Skin epidermis (tissue), 12 donors: ENCODE data around the gene SLC9A7.

Experiments
- H3K27ac ChIP-seq, 21 experiments: fragments of 200-600 bp; sonication (generic) in 11 of 21; one replicate each; pipeline ENCODE4 v1.5.0; 2020; ENCODE audit warnings: mild to moderate bottlenecking in 3 of 21, inconsistent platforms in 2 of 21, moderate library complexity in 2 of 21
- H3K4me3 ChIP-seq, 7 experiments: fragments of 200-600 bp; sonication (generic) in 2 of 7; one replicate each; pipeline ENCODE4 v1.5.0; 2020; ENCODE audit warnings: inconsistent platforms in 2 of 7, mild to moderate bottlenecking in 2 of 7, moderate library complexity in 1 of 7

SLC9A7 gene

DNA sequence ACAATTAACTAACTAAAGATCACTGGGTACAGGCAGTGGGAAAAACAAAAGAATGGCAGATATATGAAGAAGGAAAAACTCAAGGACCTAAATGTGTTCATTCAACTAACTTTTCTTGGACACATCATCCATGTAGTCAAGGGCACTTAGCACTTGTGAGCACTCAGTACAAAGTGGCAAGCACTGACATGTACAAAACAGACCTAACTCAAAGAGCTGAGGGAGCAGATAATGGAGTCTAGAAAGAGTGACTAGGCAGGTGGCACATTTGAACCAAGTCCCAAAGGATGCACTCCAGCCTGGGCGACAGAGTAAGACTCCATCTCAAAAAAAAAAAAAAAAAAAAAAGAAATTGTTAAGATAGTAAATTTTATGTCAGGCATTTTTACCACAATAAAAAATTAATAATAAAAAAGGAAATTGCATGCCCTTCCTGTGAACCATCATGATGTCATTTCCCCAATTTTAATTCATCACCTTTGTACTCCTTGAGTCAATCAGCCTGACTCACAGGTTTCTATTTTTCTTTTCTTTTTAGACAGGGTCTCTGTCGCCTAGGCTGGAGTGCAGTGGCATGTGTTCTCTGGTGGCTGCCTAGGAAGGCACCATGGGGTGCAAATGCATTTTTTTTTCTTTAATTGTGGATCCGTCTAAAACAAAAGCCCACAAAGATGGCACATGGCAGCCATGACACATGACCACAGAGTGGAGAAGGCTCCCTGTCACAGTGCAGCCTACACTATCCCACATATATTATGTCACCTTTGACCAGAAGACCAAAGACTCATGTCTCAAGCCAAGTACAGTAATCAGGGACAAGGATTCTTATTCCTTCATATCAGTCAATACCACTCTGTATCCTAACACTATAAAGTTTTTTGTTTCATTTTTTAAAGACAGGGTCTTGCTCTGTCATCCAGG is 93.4 kb downstream of the SLC9A7 start:
- Histone ChIP-seq H3K27ac (no peak overlapping the region), H3K4me3 (no peak overlapping the region)

DNA sequence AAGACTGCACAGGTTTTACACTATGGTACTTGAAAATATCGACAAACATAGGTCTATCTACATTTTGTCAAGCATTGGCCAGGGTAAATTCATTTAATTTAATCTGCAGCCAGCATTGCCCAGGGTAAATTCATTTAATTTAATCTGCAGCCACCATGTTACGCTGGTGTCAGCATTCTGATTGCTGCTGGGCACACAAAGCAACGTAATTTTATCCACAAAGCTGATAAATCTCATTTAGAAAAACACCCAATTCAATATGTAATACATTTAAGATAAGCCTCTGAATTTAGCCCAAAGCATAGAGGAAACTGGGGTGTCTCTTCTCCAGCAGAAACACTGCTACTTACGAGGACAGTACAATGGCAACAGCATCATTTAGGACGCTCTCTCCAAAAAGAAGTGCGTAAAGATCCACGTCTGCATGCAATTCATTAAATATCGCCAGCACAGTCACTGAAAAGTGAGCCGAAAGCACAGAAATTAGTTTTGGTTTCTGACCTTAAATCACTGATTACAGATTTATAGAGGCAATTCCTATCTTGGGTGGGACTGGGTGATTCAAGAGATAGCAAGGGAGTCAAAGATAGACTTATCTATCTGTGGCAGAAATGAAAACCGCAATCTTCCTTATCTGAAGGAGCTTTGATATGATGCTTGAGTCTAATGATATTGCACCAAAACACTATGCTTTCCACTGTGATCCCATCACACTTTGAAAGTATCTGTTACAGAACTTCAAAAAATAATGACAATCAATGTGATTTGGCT is 96.5 kb downstream of the SLC9A7 start:
- Histone ChIP-seq H3K4me3 (no peak overlapping the region), H3K27ac (no peak overlapping the region)

DNA sequence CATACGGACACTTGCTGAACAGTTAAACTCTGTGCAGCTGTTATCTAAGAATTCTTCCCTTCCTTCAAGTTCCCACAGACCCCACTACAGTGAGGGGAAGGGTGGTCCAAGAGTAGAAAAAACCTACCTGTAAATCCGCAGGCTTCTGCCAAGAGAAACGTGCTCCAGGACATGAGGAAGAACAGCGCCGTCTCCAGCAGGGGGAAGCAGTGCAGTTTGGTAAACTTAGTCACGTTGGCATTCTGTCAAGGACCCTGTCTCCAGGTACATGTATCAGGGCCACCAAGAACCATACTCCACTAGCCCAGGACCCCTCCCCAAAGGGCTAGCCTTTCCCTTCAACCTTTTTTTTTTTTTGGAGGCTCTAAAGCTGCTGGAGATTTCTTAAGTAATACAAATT is 105.4 kb downstream of the SLC9A7 start:
- H3K27ac ChIP-seq, result no peak overlapping the region
- no peak overlapping the region for H3K4me3 ChIP-seq

DNA sequence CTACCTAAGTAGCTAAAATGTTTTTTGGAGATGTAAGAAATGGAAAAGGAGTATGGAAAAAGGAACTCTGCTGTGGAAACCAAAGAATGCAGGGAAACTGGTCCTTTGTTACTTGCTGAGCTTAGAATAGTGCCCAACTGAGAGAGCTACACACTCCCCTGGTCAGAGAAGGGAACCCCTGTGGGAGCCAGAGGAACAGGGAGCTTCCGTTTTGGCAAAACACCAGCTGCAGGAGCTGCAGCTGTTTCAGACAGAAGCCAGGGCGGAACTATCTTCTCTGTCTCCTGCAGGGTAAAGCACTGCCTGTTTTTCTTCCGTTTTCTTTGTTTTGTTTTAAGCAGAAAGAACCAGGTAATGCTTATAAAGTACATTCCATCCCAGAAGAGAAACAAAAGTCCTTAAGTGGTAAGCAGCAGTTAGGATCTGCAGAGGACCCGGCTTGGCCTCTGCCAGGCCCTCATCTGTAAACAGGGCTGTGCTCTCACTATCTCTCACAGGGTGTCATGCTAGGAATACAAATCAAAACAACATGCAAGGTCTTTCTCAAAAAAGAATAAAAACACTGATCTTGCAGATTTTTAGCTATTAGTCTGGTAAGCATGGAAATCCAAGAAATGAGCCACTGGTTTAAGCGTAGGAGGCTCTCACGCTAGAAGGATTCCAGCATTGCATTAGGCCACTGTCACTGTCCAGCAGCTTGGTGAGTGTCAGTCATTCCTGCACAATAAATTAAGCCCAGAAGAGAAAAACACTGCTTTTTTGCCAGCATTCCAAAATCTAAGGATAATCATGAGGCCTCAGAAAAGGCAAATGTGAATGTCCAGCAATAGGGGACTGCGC is 109.3 kb downstream of the SLC9A7 start:
- Histone ChIP-seq H3K4me3 (no peak overlapping the region), H3K27ac (peak overlapping the region in 4 of 21 experiments; percentile 26 to 46 (median 41))

DNA sequence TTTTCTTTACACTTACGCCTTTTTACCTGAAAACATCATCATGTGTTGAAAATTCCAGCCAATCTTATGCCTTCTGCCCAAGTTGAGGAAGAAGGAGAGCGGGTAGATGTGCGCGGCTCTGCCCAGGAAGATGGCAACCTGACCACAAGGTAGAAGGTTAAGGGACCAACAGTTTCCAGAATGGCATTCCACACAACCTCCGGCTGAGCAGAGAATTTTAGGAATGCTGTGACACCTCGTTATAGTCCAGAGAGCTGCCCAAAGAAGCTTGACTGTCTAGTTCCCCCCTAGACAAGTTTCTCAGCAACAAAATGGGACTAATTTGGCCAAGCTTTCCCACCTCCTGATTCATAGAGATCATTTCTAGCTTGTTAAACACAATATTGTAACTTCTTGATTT is 110.3 kb downstream of the SLC9A7 start:
- H3K4me3 ChIP-seq, result no peak overlapping the region
- peak overlapping the region in 2 of 21 experiments; percentile 39 to 46 for H3K27ac ChIP-seq

DNA sequence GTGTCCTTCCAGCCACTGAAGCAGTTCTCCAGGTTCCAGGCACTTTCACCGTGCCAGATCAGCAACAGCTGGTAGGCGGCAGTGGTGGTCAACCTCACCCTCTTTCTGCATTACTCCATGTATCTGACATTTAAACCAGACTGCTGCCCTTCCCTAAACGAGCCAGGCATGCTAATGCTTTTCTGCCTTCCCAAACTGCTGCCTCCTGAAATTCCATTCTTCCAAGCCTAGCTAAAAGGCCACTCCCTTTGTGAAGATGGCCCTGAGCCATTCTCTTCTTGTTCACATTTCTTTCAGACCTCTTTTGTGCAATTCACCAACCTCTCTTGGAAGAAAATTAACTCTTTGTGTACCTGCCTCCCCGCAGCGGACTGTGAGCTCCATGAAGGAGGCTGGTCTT is 111.7 kb downstream of the SLC9A7 start:
- Histone ChIP-seq H3K27ac (no peak overlapping the region), H3K4me3 (no peak overlapping the region)

DNA sequence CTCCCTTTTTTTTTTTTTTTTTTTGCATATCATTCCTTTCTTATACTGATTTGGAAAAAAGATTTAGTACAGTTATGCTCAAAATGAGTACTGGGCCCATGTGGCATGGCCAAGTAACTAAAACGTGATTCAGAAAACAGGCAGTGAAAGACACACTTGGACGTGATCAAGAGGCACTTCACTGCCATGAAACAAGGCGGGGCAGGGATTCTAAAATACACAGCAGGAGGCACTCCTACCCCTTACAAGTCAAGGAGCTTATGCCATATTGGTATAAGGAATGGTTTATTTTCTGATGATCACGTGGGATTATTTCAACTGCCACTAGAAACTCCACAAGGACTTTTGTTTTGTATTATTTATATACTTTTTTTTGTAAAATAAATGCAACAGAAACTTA is 113.3 kb downstream of the SLC9A7 start:
- no peak overlapping the region for H3K4me3 ChIP-seq
- no peak overlapping the region for H3K27ac ChIP-seq

DNA sequence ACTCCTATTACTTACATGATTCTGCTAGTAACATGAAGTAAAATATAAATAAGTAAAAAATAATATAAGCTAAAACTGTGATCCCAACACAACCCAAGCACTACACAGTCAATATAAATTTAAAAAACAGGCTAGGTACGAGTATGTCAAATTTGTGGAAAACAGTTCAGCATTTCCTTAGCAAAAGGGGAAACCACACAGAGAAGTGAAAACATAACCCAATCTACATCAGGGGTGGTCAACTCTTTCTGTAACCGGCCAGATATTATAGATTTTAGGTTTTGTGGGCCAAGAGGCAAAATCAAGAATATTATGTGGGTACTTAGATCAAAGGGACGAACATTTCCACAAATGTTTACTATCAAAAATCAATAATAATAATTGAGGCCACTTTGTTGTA is 115.3 kb downstream of the SLC9A7 start:
- no peak overlapping the region for H3K27ac ChIP-seq
- H3K4me3 ChIP-seq, result no peak overlapping the region

DNA sequence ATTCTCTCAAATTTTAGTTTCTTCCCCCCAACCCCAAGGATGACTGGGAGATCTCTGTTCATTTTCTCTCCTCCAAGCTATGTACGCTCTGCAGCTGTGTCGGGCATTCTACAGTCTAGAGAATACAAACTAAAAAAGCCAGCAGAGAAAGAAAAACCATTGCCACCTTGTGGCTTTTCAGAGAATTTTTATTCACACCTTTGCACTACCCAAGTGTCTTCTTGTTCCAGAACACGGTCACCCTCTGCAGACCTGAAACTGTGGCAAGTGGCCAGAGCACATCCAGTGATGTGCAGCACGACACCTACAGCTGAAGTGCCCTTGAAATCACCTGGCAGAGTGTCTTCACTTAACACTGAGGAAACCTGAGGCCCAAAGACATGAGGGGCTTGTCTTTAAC is 116.8 kb downstream of the SLC9A7 start:
- Histone ChIP-seq H3K4me3 (no peak overlapping the region), H3K27ac (no peak overlapping the region)

DNA sequence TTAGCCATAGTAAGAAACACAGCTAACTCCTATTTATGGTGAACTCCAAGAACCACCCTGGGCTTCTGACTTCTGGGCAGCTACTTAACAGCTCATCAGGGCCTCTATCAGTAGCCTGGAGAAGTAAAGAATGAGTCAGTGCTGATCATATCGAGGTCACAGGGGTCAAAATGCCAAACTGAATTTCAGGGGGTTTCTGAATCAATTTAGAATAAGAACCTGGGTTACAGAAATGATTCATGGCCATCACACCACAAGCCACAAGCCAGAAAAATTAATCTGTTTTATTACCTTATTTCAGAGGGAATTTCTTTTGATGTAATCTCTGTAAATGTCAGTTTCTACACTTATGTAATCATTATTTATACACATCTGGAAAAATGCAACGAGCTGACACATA is 121.0 kb downstream of the SLC9A7 start:
- Histone ChIP-seq H3K4me3 (no peak overlapping the region), H3K27ac (no peak overlapping the region)

DNA sequence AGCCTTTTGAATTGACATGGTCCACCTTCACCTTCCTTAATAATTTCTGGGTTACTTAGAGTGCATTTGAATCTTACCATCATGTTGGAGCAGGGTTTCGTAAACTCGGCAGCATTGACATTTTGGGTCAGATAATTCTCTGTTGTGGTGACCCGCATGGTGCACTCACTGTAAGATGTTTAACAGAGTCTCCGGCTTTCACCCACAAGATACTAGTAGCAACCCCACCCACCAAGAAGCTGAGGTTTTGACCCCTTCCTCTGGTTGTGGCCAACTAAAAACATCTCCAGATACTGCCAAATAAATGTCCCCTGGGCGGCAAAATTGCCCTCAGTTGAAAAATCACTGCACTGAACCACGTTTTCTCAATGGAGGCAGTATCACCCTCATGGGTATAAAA is 122.7 kb downstream of the SLC9A7 start:
- Histone ChIP-seq H3K27ac (no peak overlapping the region), H3K4me3 (no peak overlapping the region)

DNA sequence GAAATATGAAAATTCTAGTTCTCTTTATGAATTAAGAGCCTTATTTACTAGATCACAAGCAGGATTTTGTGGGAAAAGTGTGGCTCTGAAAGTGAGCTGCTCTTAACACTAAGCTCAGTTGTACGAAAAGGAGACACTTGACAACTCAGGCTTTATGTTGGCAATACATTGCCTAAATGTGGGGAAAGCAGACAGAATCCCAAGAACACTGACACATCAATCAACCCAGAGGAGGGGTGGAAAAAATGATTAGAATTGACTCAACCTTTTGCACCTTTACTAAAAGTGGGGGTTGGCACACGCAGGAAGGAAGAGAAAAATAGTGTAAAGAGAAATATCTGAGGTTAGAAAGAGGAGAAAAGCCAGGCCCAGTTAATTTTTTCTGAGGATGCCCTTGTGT is 123.7 kb downstream of the SLC9A7 start:
- H3K27ac ChIP-seq, result no peak overlapping the region
- H3K4me3 ChIP-seq, result no peak overlapping the region

DNA sequence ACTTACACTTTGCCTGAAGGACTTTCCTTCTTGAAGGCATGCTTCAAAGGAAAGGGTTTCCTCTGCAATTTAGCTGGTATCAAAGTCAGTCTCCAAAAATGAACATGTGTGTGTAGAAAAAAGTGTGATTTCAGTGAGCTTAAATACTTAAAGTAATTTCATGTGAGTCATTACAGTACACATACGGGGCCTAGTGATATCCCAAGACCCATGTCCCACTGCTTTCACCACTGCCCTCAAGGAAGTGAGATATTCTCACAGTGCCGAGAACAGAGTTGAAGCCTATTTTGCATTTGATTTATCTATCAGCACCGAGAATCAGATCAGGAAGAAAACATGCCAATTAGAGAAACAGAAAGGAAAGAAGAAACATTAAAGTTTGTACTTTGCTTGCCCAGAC is 124.3 kb downstream of the SLC9A7 start:
- no peak overlapping the region for H3K4me3 ChIP-seq
- no peak overlapping the region for H3K27ac ChIP-seq

DNA sequence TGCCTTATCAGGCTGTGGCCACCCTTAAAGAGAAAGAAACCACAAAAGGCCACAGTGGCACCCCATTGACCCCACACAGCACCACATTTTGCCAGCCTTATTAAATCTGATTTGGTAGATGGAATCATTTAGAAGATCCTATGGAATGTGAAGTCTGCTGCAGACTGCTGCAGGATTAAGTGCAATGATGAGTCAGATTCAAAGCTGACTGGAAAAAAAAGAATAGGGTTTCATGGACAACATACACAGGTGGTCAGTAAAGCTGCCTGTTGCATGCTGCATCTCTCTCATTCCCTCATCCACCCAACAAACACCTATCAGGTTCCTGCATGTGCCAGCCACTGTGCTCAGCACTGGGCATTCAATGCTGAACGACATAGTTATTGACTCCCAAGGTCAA is 128.8 kb downstream of the SLC9A7 start:
- no peak overlapping the region for H3K27ac ChIP-seq
- H3K4me3 ChIP-seq, result no peak overlapping the region

DNA sequence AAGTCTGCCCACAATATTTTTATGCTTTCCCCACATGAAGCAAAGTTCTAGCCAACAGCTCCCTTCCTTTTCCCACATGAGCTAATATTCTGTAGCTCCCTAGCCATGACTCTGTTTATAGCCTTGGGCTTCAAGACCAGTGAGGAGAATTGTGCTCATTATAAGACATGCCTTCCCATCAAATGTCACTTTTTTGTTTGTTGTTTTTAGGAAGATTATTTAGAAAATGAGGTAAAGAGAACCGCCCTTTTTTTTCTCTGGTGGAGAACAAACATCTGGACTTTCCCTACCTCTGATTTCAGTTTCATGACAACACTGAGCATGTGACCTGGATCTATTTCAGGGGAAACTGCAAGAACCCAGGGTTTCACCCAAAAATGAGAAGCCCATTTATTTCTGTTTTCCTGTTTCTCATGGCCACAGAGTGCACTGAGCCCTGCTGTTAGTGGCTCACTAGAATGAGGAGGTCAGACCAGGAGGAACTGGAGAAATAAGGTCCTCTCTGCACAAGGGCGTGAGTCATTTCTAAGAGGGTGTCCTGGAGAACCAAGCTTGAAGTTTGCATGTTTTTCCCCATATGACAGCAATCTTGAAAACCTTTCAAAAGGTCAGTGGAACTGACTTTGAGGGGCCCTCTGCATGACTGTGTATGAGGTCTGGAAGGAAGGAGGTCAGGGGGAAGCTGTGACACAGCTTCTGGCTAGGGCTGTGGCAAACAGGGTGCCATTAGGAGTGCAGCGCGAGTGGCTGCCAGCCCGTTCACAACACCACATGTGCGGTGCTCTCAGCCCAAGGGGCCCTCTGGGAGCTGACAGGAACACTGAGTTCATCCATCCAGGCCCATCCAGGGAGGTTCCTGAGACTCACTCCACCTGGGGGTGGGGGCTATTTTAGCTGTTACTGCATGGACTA is 130.2 kb downstream of the SLC9A7 start:
- Histone ChIP-seq H3K4me3 (no peak overlapping the region), H3K27ac (peak overlapping the region in 15 of 21 experiments; percentile 13 to 74 (median 57))

DNA sequence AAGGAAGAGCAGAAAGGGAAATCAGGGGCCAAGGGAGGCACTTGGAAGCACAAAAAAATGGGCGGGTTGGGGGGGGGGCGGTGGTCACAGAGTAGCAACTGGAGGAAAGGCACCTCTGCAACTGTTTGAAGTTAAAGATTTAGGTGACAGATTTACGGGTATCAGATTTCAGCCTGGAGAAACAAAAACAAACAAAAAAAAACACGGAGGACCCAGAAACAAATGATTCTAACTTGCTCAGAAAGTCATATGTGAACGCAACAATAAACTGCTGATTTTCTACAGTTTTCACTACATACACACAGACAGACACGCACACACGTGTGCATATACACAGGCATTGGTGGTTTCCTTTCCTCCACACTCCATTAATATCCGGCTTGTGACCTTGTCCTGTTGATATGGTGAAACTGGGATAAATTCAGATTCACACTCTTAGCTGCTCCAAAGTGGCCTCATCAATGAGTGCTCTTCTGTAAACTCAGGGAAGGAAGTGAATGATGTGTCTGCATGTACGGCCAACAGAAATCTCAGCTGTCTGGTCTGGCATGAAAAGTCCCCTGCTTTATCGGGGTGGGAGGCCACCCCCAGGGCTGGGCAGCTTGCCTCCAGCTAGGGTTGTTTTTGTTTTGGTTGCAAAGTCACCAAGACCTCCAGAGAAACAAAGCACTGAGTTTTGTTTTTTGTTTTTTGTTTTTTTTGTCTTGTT is 131.1 kb downstream of the SLC9A7 start:
- Histone ChIP-seq H3K27ac (peak overlapping the region in 11 of 21 experiments; percentile 13 to 74 (median 59)), H3K4me3 (no peak overlapping the region)

DNA sequence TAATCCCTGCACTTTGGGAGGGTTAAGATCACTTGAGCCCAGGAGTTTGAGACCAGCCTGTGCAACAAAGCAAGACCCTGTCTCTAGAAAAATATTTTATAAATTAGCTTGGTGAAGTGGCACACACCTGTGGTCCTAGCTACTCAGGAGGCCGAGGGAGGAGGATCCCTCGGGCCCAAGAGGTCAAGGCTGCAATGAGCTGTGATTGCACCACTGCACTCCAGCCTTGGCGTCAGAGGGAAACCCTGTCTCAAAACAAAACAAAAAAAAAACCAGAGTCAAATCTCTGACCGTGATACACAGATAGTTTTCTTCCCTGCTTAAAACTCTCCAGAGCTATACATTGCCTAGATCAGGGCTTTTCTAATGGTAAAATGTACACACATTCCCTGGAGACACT is 131.9 kb downstream of the SLC9A7 start:
- Histone ChIP-seq H3K27ac (peak overlapping the region in 9 of 21 experiments; percentile 11 to 74 (median 43)), H3K4me3 (no peak overlapping the region)

DNA sequence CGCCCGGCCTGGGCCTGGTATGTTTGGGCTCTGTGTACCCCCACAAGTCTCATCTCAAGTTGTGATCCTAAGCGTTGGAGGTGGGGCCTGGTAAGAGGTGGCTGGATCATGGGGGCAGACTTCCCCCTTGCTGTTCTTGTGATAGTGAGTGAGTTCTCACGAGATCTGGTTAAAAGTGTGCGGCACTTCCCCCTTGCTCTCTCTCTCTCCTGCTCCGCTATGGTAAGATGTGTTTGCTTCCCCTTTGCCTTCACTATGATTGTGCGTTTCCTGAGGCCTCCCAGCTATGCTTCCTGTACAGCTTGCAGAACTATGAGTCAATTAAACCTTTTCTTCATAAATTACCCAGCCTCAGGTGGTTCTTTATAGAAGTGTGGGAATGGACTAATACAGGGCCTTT is 132.4 kb downstream of the SLC9A7 start:
- Histone ChIP-seq H3K27ac (peak overlapping the region in 7 of 21 experiments; percentile 18 to 72 (median 41)), H3K4me3 (no peak overlapping the region)
